Endodermal cell (in vitro differentiated cells): ENCODE results near the gene MAB21L3. TPM values are rescaled to one million over a fixed set of nuclear protein-coding genes. Genes with fewer than 3 reads are reported as not detected.

Experiments used
- DNase-seq: peaks from one replicate; pipeline ENCODE4 v3.0.0-alpha.2; 2017
- H3K27ac ChIP-seq: 2 replicates; pipeline ENCODE4 v1.5.1; 2013; ENCODE audit warnings: mild to moderate bottlenecking, low read depth, low read length, moderate library complexity
- H3K27me3 ChIP-seq: 2 replicates; pipeline ENCODE4 v1.6.1; 2013; ENCODE audit warnings: mild to moderate bottlenecking, low read length, moderate library complexity; ENCODE audit not compliant: insufficient read depth, control insufficient read depth, poor library complexity, severe bottlenecking
- H3K36me3 ChIP-seq: 2 replicates; pipeline ENCODE4 v1.7.0; 2013; ENCODE audit warnings: mild to moderate bottlenecking, low read length, moderate library complexity; ENCODE audit not compliant: control insufficient read depth, insufficient read depth
- H3K4me1 ChIP-seq: one replicate; pipeline ENCODE4 v1.7.0; 2013; ENCODE audit warnings: low read length; ENCODE audit not compliant: control insufficient read depth, insufficient read depth
- H3K4me3 ChIP-seq: 2 replicates; pipeline ENCODE4 v1.5.1; 2013; ENCODE audit warnings: mild to moderate bottlenecking, low read length, moderate library complexity
- H3K9ac ChIP-seq: 2 replicates; pipeline ENCODE4 v1.6.1; 2013; ENCODE audit warnings: mild to moderate bottlenecking, low read length, moderate library complexity; ENCODE audit not compliant: poor library complexity, severe bottlenecking; ENCODE audit errors: extremely low read depth
- H3K9me3 ChIP-seq: 2 replicates; pipeline ENCODE4 v1.6.1; 2013; ENCODE audit warnings: mild to moderate bottlenecking, low read length, moderate library complexity; ENCODE audit not compliant: control insufficient read depth
- H3K27ac Mint-ChIP-seq: 2 replicates; pipeline ENCODE4 v1.8.0; 2020; ENCODE audit warnings: mixed read lengths
- H3K27me3 Mint-ChIP-seq: 2 replicates; pipeline ENCODE4 v1.8.0; 2021; ENCODE audit warnings: mild to moderate bottlenecking, mixed read lengths; ENCODE audit not compliant: insufficient read depth
- H3K36me3 Mint-ChIP-seq: 2 replicates; pipeline ENCODE4 v1.8.0; 2020; ENCODE audit warnings: low read depth, mixed read lengths
- H3K4me1 Mint-ChIP-seq: 2 replicates; pipeline ENCODE4 v1.8.0; 2020; ENCODE audit warnings: mixed read lengths
- H3K4me3 Mint-ChIP-seq: 2 replicates; pipeline ENCODE4 v1.8.0; 2020; ENCODE audit warnings: mild to moderate bottlenecking, moderate library complexity, mixed read lengths
- H3K9me3 Mint-ChIP-seq: 2 replicates; pipeline ENCODE4 v1.8.0; 2020; ENCODE audit warnings: mild to moderate bottlenecking, mixed read lengths
- CTCF ChIP-seq: fragments of 200-600 bp; sonication (generic); conservative IDR thresholded peaks from 2 replicates; pipeline ENCODE4 v1.5.0; 2021; ENCODE audit warnings: antibody characterized with exemption, mild to moderate bottlenecking
- WGBS, 2 experiments: methylation state at CpG; one replicate each; pipeline versions ENCODE4 v1.1.5 to v1.1.7; 2013; ENCODE audit warnings: missing lambda C conversion rate in 2 of 2, mixed read lengths in 1 of 2; ENCODE audit not compliant: insufficient coverage in 1 of 2, insufficient read length in 1 of 2; 5-methylcytosine and 5-hydroxymethylcytosine counted together
- total RNA-seq, 2 donors: library from RNA; stranded (reverse); fragmentation: NEBNext Ultra II Directional in 1 of 2; extraction: Animal tissue kit (Norgen Biotek cat#: 25700) in 1 of 2; gene quantifications; 2 replicates in 1 of 2; 3 replicates in 1 of 2; pipeline ENCODE4 v1.2.1, GENCODE V29; 2021

The MAB21L3 gene
- total RNA-seq, 2 donors from 2014 or later = 0.09 TPM; not detected in 1

DNA sequence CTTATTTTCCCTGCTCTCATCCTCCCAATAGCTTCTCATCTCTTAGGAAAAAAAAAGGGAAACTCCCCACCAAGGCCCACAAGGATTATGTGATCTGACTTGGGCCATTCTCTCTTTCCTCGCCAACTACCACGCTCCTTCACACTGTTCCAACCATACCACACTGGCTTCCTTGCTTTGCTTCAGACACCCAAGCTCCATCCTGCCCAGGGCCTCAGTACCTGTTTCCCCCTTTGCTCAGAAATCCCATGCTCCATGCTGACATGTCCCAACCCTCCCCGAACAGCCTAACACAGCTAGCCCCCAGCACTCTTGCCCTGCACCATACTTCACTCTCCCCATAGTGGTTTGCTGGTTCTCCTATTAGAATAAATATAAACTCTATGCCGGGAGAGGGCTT, 39.2 kb downstream of the MAB21L3 start:
- TF ChIP-seq CTCF = no peak
- Histone ChIP-seq H3K9ac (no peak overlapping the region), H3K4me1 (no peaks in the 10 kb centered on the region), H3K4me3 (no peak overlapping the region), H3K27ac (no peak overlapping the region), H3K9me3 (peaks cover 9% of the 10 kb centered on the region), H3K27me3 (peaks cover 15% of the 10 kb centered on the region), H3K36me3 (no peaks in the 10 kb centered on the region)
- Mint-ChIP-seq H3K36me3 (no peaks in the 10 kb centered on the region), H3K27me3 (peaks cover 33% of the 10 kb centered on the region), H3K9me3 (peaks cover 14% of the 10 kb centered on the region), H3K4me3 (no peak overlapping the region), H3K27ac (no peak overlapping the region), H3K4me1 (peaks cover 2% of the 10 kb centered on the region)
- no peak for DNase-seq
- 94 to 100% methylated on average over 2 to 4 of the region's 4 CpGs for WGBS, 2 experiments

DNA sequence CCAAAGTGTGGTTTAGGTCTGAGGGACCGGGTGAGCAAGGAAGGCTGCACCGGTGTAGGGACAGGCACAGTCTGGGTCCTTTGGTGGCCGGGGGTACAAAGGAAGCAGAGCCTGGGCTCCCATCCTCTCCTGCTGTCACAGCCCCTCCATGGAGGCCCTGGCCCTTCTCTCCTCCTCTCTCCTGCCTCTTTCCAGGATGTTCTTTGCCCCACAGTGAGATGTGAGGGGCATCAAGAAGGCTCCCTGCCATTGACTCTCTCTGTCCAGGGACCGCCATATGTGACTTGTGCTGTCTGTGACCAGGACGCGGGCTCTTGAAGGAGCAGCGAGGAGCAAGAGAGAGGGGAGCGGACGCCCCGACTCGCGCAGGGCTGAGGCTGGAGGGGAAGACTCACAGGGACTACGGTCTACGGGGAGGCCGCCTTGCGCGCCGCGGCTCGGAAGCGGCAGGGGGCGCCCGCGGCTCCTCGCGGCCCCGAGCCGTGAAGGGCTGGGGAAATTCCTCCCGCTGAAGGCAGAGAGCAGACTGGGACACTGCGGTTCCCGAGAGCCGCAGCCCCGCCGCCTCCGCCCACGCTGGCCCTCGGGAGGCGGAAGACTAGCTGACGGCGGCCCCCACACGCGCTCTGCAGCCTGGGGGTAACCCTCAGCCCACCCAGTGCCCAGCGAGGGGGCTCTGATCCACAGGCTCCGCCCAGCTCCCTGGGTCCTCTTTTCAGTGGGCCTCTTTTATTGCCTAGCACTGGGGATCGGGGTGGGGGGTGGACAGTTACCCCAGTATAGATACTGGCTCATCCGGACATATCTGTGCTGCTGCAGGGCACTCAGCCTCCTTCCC, 40.8 kb downstream of the MAB21L3 start:
- peak overlapping the region; percentile 65 for H3K4me3 ChIP-seq
- no peak overlapping the region for H3K27ac ChIP-seq
- no peaks in the 10 kb centered on the region for H3K36me3 ChIP-seq
- Mint-ChIP-seq H3K4me3 (peak overlapping the region; percentile 40), H3K4me1 (peaks cover 2% of the 10 kb centered on the region), H3K9me3 (peaks cover 4% of the 10 kb centered on the region), H3K36me3 (no peaks in the 10 kb centered on the region), H3K27ac (no peak overlapping the region), H3K27me3 (peaks cover 40% of the 10 kb centered on the region)
- DNase-seq = peak; percentile 91
- H3K9me3 ChIP-seq = peaks cover 6% of the 10 kb centered on the region
- TF ChIP-seq CTCF = peak; percentile 96
- no peak overlapping the region for H3K9ac ChIP-seq
- H3K27me3 ChIP-seq = peaks cover 26% of the 10 kb centered on the region
- WGBS, 2 experiments = 11 to 14% methylated on average over 14 to 46 of the region's 46 CpGs
- no peaks in the 10 kb centered on the region for H3K4me1 ChIP-seq

GRCh38 chr1:116152577-116152943, 41.4 kb downstream of the MAB21L3 start:
- Histone ChIP-seq H3K9ac (no peak overlapping the region), H3K4me3 (peak overlapping the region; percentile 65), H3K4me1 (no peaks in the 10 kb centered on the region), H3K27ac (no peak overlapping the region), H3K36me3 (no peaks in the 10 kb centered on the region), H3K27me3 (peaks cover 27% of the 10 kb centered on the region), H3K9me3 (peaks cover under 1% of the 10 kb centered on the region)
- H3K4me1 Mint-ChIP-seq = peaks cover 2% of the 10 kb centered on the region
- H3K36me3 Mint-ChIP-seq = no peaks in the 10 kb centered on the region
- H3K4me3 Mint-ChIP-seq = peak overlapping the region; percentile 40
- 60 to 95% methylated on average over 1 to 3 of the region's 4 CpGs for WGBS, 2 experiments
- no peak for DNase-seq
- H3K27me3 Mint-ChIP-seq = peaks cover 43% of the 10 kb centered on the region
- no peaks in the 10 kb centered on the region for H3K9me3 Mint-ChIP-seq
- no peak for TF ChIP-seq CTCF
- no peak overlapping the region for H3K27ac Mint-ChIP-seq
